Glutamatergic neuron (in vitro differentiated cells): ENCODE results near the gene SNTB2. TPM values are rescaled to one million over a fixed set of nuclear protein-coding genes. Genes with fewer than 3 reads are reported as not detected.

Experiments
- DNase-seq: peaks from one replicate; pipeline ENCODE4 v3.0.0; 2022
- H3K27ac Mint-ChIP-seq: one replicate; pipeline ENCODE4 v1.8.0; 2020; ENCODE audit warnings: mild to moderate bottlenecking, mixed read lengths, inconsistent platforms; ENCODE audit not compliant: unreplicated experiment
- H3K27me3 Mint-ChIP-seq: one replicate; pipeline ENCODE4 v1.8.0; 2020; ENCODE audit warnings: mild to moderate bottlenecking, moderate library complexity, mixed read lengths, inconsistent platforms; ENCODE audit not compliant: unreplicated experiment
- H3K36me3 Mint-ChIP-seq: one replicate; pipeline ENCODE4 v1.8.0; 2020; ENCODE audit warnings: mild to moderate bottlenecking, mixed read lengths, inconsistent platforms; ENCODE audit not compliant: unreplicated experiment
- H3K4me1 Mint-ChIP-seq: one replicate; pipeline ENCODE4 v1.8.0; 2020; ENCODE audit warnings: mild to moderate bottlenecking, low read depth, mixed read lengths, inconsistent platforms; ENCODE audit not compliant: unreplicated experiment
- H3K4me3 Mint-ChIP-seq: one replicate; pipeline ENCODE4 v1.8.0; 2020; ENCODE audit warnings: mild to moderate bottlenecking, mixed read lengths, inconsistent platforms; ENCODE audit not compliant: unreplicated experiment
- H3K9me3 Mint-ChIP-seq: one replicate; pipeline ENCODE4 v1.8.0; 2020; ENCODE audit warnings: mild to moderate bottlenecking, moderate library complexity, mixed read lengths, inconsistent platforms; ENCODE audit not compliant: unreplicated experiment
- CTCF ChIP-seq: fragments of 200-600 bp; sonication (generic); IDR thresholded peaks from one replicate; pipeline ENCODE4 v1.5.0; 2021; ENCODE audit not compliant: partially characterized antibody, unreplicated experiment
- total RNA-seq: library from RNA; stranded (reverse); fragmentation: NEBNext Ultra II Directional; extraction: Animal tissue kit (Norgen Biotek cat#: 25700); gene quantifications from one replicate; pipeline ENCODE4 v1.2.1, GENCODE V29; 2021; ENCODE audit not compliant: unreplicated experiment

Gene SNTB2
- total RNA-seq, 1 donor from 2014 or later = 26.8 TPM

GRCh38 chr16:69329369-69330285 lies 142.7 kb downstream of the SNTB2 start:
- peak; percentile 42 for DNase-seq
- TF ChIP-seq CTCF = no peak
- Mint-ChIP-seq H3K27me3 (peaks cover 4% of the 10 kb centered on the region), H3K27ac (peak overlapping the region; percentile 59), H3K4me1 (peaks cover 9% of the 10 kb centered on the region), H3K9me3 (peaks cover 7% of the 10 kb centered on the region), H3K4me3 (peak overlapping the region; percentile 88), H3K36me3 (peaks cover 4% of the 10 kb centered on the region)

- Mint-ChIP-seq H3K27me3 (peaks cover 4% of the 10 kb centered on the region), H3K36me3 (peaks cover 4% of the 10 kb centered on the region), H3K4me1 (peaks cover 9% of the 10 kb centered on the region), H3K9me3 (peaks cover 7% of the 10 kb centered on the region), H3K27ac (peak within 1 kb of the TSS; percentile 78), H3K4me3 (peak within 1 kb of the TSS; percentile 88)
- peak; percentile 92 for DNase-seq
- TF ChIP-seq CTCF = no peak
Observed at GRCh38 chr16:69330286-69331109, 143.5 kb downstream of the SNTB2 start, which contains the start of gene PDF. TSS of gene PDF (minus strand) at chr16:69330588. CDS start at chr16:69330570, 18 bp downstream.

GRCh38 chr16:69334696-69335095 lies 147.7 kb downstream of the SNTB2 start:
- no peak for DNase-seq
- peaks cover 5% of the 10 kb centered on the region for H3K9me3 Mint-ChIP-seq
- H3K4me1 Mint-ChIP-seq = no peaks in the 10 kb centered on the region
- no peak for TF ChIP-seq CTCF
- no peak overlapping the region for H3K4me3 Mint-ChIP-seq
- peaks cover 4% of the 10 kb centered on the region for H3K36me3 Mint-ChIP-seq
- H3K27ac Mint-ChIP-seq = no peak overlapping the region
- H3K27me3 Mint-ChIP-seq = peaks cover 1% of the 10 kb centered on the region

- H3K36me3 Mint-ChIP-seq = no peaks in the 10 kb centered on the region
- peak overlapping the region; percentile 92 for H3K27ac Mint-ChIP-seq
Observed at GRCh38 chr16:69338557-69339288, 151.8 kb downstream of the SNTB2 start.

More at GRCh38 chr16:69338557-69339288, 151.8 kb downstream of the SNTB2 start:
- TF ChIP-seq CTCF = no peak
- H3K9me3 Mint-ChIP-seq = peaks cover 4% of the 10 kb centered on the region
- DNase-seq = no peak
- H3K4me3 Mint-ChIP-seq = peak overlapping the region; percentile 84
- peaks cover 5% of the 10 kb centered on the region for H3K4me1 Mint-ChIP-seq
- H3K27me3 Mint-ChIP-seq = peaks cover 1% of the 10 kb centered on the region
